GM12892 (cell line): ENCODE measurements around the gene ENTPD2.
"Not testable (repeated sequence)": the region's sequence is repeated elsewhere in the genome, so short reads cannot be mapped to it uniquely, and the experiment has no call there.

Experiments
- DNase-seq: peaks from one replicate; pipeline ENCODE4 v3.0.0; 2011; ENCODE audit not compliant: insufficient read length
- FAIRE-seq: peaks from 2 replicates; lab custom pipeline; 2011; peaks lifted over from hg19 to GRCh38; lab: Jason Lieb, UNC
- POLR2A ChIP-seq: IDR thresholded peaks from 2 replicates; pipeline ENCODE4 v1.6.1; 2011; ENCODE audit warnings: low read depth, low read length, control low read depth
- POLR2AphosphoS5 ChIP-seq: IDR thresholded peaks from 2 replicates; pipeline ENCODE4 v1.6.1; 2011; ENCODE audit warnings: low read depth, low read length, control low read depth
- TAF1 ChIP-seq: IDR thresholded peaks from 2 replicates; pipeline ENCODE4 v1.6.1; 2011; ENCODE audit warnings: low read depth, mild to moderate bottlenecking, control low read depth, low read length, borderline replicate concordance

The ENTPD2 gene

GRCh38 chr9:137037483-137037882, 16.4 kb downstream of the ENTPD2 start:
- DNase-seq (no peak), FAIRE-seq (no peak)
- no peak for TF ChIP-seq POLR2A
- no peak for TF ChIP-seq POLR2AphosphoS5
- no peak for TF ChIP-seq TAF1

- TF ChIP-seq POLR2AphosphoS5 = no peak
- FAIRE-seq (no peak), DNase-seq (no peak)
Measured at GRCh38 chr9:137037035-137037434, 16.8 kb downstream of the ENTPD2 start.

DNA sequence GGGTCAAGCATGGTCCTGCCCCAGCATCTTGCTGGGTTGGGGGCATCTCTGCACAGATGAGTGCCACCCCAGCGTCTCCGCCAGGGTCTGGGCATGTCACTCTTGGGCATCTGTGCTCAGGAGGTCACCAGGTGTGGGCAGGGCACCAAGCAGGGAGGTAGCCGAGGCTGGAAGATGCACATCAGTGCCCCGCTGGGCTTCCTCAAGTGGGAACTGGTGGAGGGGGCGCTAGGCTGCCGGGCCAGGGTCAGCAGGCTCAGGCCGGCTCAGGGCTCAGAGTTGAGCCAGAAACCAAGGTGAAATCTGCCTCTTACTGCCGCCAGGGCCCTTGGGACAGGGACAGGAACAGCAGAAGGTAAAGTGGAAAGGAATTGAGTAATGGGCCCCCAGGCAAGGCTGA, 17.9 kb downstream of the ENTPD2 start:
- FAIRE-seq (no peak), DNase-seq (no peak)
- TF ChIP-seq TAF1 = no peak
- no peak for TF ChIP-seq POLR2A
- TF ChIP-seq POLR2AphosphoS5 = no peak

- FAIRE-seq = no peak
- DNase-seq = no peak
- no peak for TF ChIP-seq TAF1
- TF ChIP-seq POLR2AphosphoS5 = no peak
- TF ChIP-seq POLR2A = no peak
Measured at GRCh38 chr9:137035507-137035834, 18.4 kb downstream of the ENTPD2 start.

DNA sequence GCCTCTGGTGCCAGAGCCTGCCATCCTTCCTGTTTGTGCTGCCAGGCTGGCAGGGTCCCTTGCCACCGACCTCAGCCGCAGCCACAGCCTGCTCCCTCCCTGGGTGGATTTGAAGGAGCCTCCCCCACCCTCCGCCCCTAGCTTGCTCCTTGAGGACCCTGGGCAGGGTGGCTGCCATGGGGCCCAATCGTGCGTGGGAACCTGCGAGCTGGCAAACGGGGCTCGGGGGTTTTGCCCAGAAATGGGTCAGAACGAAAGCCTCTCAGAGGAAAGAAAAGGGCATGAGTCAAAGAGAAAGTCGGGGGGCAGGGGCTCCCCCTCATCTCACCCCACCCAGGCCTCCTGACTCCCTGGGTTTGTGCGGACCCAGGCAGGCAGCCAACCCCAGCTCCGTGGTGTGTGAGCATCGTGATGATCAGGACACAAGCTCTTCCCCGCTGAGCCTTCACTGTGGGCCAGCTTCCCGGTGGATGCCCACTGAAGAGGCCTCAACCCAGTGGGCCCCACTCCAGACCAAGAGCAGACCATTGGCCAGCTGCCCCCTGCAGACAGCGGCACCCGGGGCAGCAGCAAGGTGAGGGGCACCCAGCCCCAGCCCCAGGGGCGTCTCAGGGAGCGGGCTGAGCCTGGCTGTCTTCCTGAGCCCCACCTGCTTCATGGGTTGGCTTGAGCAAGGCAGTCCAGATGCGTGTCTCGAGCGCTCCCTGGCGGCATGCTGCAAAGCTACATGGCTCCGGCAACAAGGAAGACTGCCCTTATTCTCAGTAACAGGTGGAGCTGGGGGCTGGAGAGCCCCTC, 19.0 kb downstream of the ENTPD2 start:
- TF ChIP-seq POLR2AphosphoS5 (no peak), TAF1 (no peak), POLR2A (no peak)
- DNase-seq (peak; percentile 95), FAIRE-seq (peak; percentile 99)

GRCh38 chr9:137034039-137034708, 19.7 kb downstream of the ENTPD2 start:
- FAIRE-seq = no peak
- TF ChIP-seq TAF1 (no peak), POLR2A (no peak), POLR2AphosphoS5 (no peak)
- DNase-seq = no peak

DNA sequence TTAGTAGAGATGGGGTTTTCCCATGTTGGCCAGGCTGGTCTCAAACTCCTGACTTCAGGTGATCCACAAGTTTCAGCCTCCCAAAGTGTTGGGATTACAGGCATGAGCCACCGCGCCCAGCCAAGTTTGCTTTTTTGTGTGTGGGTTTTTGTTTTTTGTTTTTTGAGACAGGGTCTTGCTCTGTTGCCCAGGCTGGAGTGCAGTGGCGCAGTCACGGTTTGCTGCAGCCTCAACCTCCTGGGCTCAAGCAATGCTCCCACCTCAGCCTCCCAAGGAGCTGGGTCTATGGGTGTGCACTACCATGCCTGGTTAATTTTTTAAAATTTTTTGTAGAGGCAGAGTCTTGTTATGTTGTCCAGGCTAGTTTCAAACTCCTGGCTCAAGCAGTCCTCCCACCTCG, 20.4 kb downstream of the ENTPD2 start:
- not testable (repeated sequence) for DNase-seq, FAIRE-seq

DNA sequence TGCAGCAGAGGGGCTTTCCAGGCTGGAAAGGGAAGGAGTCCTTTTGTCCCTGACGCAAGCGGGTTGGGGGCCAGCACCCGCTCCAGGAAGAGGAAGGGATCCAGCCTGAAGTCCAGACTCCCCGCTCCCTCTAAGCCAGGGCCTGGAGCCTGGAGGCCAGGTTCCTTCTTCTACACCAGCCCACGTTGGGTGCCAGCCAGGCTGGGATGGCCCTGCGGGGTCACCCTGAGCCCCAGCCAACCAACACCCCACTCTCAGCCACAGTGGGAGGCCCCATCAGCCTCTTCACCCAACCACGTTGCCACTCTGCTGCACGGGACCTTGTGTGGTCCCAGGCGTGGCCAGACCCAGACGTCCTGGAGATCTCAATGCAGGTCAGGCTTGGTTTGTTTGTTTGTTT, 21.0 kb downstream of the ENTPD2 start:
- FAIRE-seq = no peak
- DNase-seq = no peak
- TF ChIP-seq TAF1 (no peak), POLR2AphosphoS5 (no peak), POLR2A (no peak)

DNA sequence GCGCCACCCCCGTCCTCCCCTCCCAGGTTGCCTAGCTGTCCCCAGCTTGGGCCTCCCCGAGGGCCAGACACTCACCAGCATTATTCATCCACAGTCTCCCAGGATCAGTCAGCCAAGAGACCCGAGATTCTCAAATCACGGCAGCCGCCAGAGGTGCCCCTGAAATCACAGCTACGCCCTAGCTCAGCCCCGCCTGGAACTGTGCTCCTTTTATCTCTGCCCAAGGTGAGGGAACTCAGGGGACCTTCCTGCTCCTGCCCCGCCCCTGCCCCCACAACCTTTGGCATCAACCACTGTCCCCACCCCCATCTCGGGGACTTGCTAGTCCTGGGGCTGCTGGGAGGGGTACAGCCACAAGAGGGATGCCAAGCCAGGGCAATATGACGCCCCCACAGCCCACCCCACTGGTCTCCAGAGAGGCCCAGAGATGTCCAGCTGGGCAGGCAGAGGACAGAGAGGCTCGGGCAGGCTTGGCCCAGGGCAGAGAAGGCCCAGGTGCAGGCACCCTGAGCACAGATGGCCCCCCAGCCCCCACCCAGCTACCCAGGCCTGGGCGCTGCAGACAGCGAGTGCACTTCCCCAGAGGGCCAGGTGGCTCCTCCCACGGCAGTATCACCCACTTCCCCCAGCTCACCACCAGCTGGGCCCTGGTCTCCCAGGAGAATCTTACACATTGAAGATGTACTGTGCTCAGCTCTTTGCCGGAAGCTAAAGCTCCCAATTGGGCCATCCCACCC, 21.8 kb downstream of the ENTPD2 start, which contains the start of gene FUT7:
Gene FUT7 (minus strand): TSS at position 185 of the 737 bp plus-strand sequence. CDS start 97 bp downstream, at position 88.
- FAIRE-seq (no peak), DNase-seq (no peak)
- TF ChIP-seq POLR2AphosphoS5 (no peak), TAF1 (no peak), POLR2A (no peak)

- DNase-seq = no peak
- FAIRE-seq = no peak
Measured at GRCh38 chr9:137030538-137031527, 23.0 kb downstream of the ENTPD2 start.

DNA sequence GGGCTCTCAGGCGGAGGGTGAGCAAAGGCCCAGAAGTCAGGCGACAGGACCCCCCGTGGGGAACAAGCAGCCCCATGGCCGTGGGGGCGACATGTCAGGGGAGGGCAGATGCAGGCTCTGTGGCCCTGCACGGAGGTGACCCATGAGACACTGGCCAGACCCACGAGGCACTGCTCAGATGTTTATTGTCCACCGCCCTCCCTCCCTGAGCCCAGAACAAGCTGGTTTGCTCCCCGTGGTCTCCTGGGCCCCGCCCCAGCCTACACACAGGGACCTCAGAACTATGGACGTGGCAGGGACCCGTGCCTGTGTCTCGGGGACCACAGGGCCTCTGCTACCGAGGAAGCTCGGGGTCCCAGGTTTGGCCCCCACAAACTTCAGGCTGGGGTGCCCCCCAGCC, 23.9 kb downstream of the ENTPD2 start:
- TF ChIP-seq POLR2A (no peak), TAF1 (no peak), POLR2AphosphoS5 (no peak)
- DNase-seq (no peak), FAIRE-seq (no peak)

More at GRCh38 chr9:137030538-137031527, 23.0 kb downstream of the ENTPD2 start:
- no peak for TF ChIP-seq TAF1
- TF ChIP-seq POLR2AphosphoS5 = no peak
